SHP77 (cell line): ENCODE data around the gene TARS2.

Experiments
- DNase-seq, 2 experiments: peaks; one replicate each; lab custom pipeline; 2025; lab: John Stamatoyannopoulos, UW

Gene TARS2

DNA sequence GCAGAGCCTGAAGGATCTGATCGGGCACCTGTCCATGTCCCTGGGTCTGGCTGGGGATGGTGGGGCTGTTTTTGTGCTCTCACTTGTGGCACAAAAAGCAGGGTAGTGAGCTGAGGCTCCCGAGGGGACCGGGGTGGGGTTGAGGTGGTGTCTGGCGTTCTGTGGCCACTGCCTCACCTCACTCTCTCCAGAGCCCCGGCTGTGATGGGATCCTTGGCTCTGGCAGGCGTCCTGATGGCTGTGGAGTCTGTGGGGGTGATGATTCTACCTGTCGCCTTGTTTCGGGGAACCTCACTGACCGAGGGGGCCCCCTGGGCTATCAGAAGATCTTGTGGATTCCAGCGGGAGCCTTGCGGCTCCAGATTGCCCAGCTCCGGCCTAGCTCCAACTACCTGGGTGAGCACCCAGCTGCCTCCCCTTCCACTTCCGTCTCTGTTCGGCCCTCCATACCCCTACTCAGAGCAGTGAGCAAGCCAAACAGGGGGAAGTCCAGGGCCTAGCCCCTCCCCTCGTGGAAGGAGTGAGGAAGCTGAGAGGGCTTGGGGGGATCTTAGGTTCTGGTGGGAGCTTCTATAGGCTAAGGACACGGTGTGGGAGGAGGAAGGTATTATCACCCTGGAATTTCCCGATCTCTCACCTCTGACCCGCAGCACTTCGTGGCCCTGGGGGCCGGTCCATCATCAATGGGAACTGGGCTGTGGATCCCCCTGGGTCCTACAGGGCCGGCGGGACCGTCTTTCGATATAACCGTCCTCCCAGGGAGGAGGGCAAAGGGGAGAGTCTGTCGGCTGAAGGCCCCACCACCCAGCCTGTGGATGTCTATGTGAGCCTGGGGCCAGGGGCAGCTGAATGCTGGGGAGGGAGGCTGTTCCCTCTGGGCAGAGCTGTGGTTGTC is 69.0 kb downstream of the TARS2 start:
- no peak for DNase-seq

DNA sequence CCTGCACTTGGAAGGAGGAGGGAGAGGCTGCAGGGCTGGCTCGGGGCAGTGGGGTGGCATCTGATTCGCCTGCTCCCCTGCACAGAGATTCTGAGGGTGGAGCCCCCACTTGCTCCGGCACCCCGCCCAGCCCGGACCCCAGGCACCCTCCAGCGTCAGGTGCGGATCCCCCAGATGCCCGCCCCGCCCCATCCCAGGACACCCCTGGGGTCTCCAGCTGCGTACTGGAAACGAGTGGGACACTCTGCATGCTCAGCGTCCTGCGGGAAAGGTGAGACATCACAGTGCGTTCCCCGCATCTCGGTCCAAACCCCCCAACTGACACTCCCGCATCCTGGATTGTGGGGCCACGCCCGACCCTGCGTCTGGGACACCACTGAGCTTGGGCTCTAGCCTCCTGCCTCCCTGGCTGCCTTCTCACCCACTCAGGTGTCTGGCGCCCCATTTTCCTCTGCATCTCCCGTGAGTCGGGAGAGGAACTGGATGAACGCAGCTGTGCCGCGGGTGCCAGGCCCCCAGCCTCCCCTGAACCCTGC is 69.9 kb downstream of the TARS2 start:
- no peak for DNase-seq
